Gastroesophageal sphincter (tissue), 3 donors: Measurements from ENCODE around the gene RNF125.

ENCODE experiments used
- CTCF ChIP-seq, 4 experiments: fragments of 200-600 bp in 2 of 4; fragments of 450-650 bp in 2 of 4; sonication (generic) in 1 of 4; IDR thresholded peaks; one replicate each; pipeline ENCODE4 v1.5.1; 2017 to 2019; ENCODE audit warnings: antibody characterized with exemption in 4 of 4, mild to moderate bottlenecking in 2 of 4, moderate library complexity in 2 of 4
- EP300 ChIP-seq: sonication (generic); formaldehyde crosslinking; IDR thresholded peaks from one replicate; pipeline ENCODE4 v1.6.1; 2017; ENCODE audit warnings: antibody characterized with exemption, mild to moderate bottlenecking
- POLR2A ChIP-seq, 2 donors: fragments of 450-650 bp; IDR thresholded peaks; one replicate each; pipeline ENCODE4 v1.6.1; 2017; ENCODE audit warnings: antibody characterized with exemption in 2 of 2, mild to moderate bottlenecking in 2 of 2, moderate library complexity in 1 of 2
- POLR2AphosphoS5 ChIP-seq: sonication (generic); formaldehyde crosslinking; IDR thresholded peaks from one replicate; pipeline ENCODE4 v1.6.1; 2017; ENCODE audit warnings: antibody characterized with exemption

- TF ChIP-seq CTCF (IDR thresholded peaks at IDR 0.05) (no peak), EP300 (no peak), POLR2A (IDR thresholded peaks at IDR 0.05) (no peak), POLR2AphosphoS5 (no peak)
Measured at GRCh38 chr18:32083781-32084180, 65.2 kb downstream of the RNF125 start.
